Erythroblast (primary cell): ENCODE data around the gene IL17REL.

Source experiments
- GATA1 ChIP-seq: IDR thresholded peaks from 2 replicates; pipeline ENCODE4 v1.6.1; 2011; ENCODE audit warnings: low read depth, mild to moderate bottlenecking, control low read depth, low read length, moderate library complexity
- POLR2A ChIP-seq: IDR thresholded peaks from 2 replicates; pipeline ENCODE4 v1.6.1; 2011; ENCODE audit warnings: mild to moderate bottlenecking, low read length

- no peak for TF ChIP-seq POLR2A
- TF ChIP-seq GATA1: no peak
Measured at GRCh38 chr22:50040717-50041116, 28.2 kb upstream of the IL17REL start.
